K562 (cell line): ENCODE results near the gene DIS3L2. TPM values are rescaled to one million over a fixed set of nuclear protein-coding genes. Genes with fewer than 3 reads are reported as not detected.

Source experiments
- ATAC-seq: fragments of 200-7000 bp; cut with Tn5 transposase; 3 replicates; pipeline ENCODE4 v1.9.1; 2020; ENCODE audit warnings: moderate library complexity
- BruUV-seq: library from RNA; stranded (reverse); fragments of 400-500 nt; replicated peaks from 2 replicates; lab custom pipeline; 2021; lab: Mats Ljungman, UMichigan
- CTCF ChIA-PET: fragments of 300-600 bp; formaldehyde crosslinking; extraction: SDS; loops from one replicate; lab custom pipeline; 2021; ENCODE audit warnings: low intra/inter-chr PET ratio; lab: Yijun Ruan, JAX
- POLR2A ChIA-PET: fragments of 300-600, 350-650 bp; sonication (Branson Sonifier 250); formaldehyde crosslinking; extraction: SDS; loops from one replicate; lab custom pipeline; 2021; ENCODE audit warnings: antibody characterized with exemption, inconsistent platforms; lab: Yijun Ruan, JAX
- DNase-seq, 4 experiments: peaks; one replicate each; pipeline versions ENCODE4 v3.0.0 to v3.0.0-alpha.2; 2011 to 2018; ENCODE audit warnings: low spot score in 3 of 4, mixed read lengths in 3 of 4; ENCODE audit errors: extremely low read depth in 1 of 4
- FAIRE-seq: peaks from 2 replicates; lab custom pipeline; 2011; peaks lifted over from hg19 to GRCh38; lab: Jason Lieb, UNC
- H2AFZ ChIP-seq: 2 replicates; pipeline ENCODE4 v1.6.0; 2011; ENCODE audit warnings: low read depth, low read length, control low read depth, inconsistent platforms
- H3K27ac ChIP-seq: fragments of 200-600 bp; 3 replicates; pipeline ENCODE4 v1.8.0; 2011; ENCODE audit warnings: low read depth, mild to moderate bottlenecking, control low read depth, inconsistent platforms, low read length, moderate library complexity, mixed read lengths; ENCODE audit errors: extremely low read depth
- H3K27me3 ChIP-seq, 2 experiments: fragments of 300-600 bp in 1 of 2; 2 replicates in 1 of 2; 3 replicates in 1 of 2; pipeline versions ENCODE4 v1.6.0 to v1.8.0; 2011; ENCODE audit warnings: inconsistent platforms in 2 of 2, low read length in 2 of 2, mild to moderate bottlenecking in 1 of 2, mixed read lengths in 1 of 2, moderate library complexity in 1 of 2; ENCODE audit not compliant: control insufficient read depth in 2 of 2, insufficient read depth in 2 of 2
- H3K36me3 ChIP-seq: fragments of 300-600 bp; 3 replicates; pipeline ENCODE4 v1.8.0; 2011; ENCODE audit warnings: mild to moderate bottlenecking, low read length, inconsistent platforms; ENCODE audit not compliant: control insufficient read depth, insufficient read depth
- H3K4me1 ChIP-seq, 2 experiments: fragments of 200-600 bp in 1 of 2; replicated peaks in 1 of 2; 2 replicates in 1 of 2; 3 replicates in 1 of 2; pipeline versions ENCODE4 v1.5.1 to v1.8.0; 2011; ENCODE audit warnings: inconsistent platforms in 2 of 2, low read length in 2 of 2, mild to moderate bottlenecking in 1 of 2, mixed read lengths in 1 of 2, moderate library complexity in 1 of 2; ENCODE audit not compliant: control insufficient read depth in 2 of 2, insufficient read depth in 2 of 2
- H3K4me2 ChIP-seq: 2 replicates; pipeline ENCODE4 v1.6.1; 2011; ENCODE audit warnings: low read length, control low read depth, inconsistent platforms, mixed read lengths; ENCODE audit not compliant: insufficient read depth
- H3K4me3 ChIP-seq: fragments of 200-600 bp; sonication (generic), shearing (Covaris generic); 2 replicates; pipeline ENCODE4 v1.5.1; 2016; ENCODE audit warnings: control low read depth, inconsistent platforms
- H3K79me2 ChIP-seq: fragments of 200-600 bp; 3 replicates; pipeline ENCODE4 v1.8.0; 2011; ENCODE audit warnings: low read length, inconsistent platforms; ENCODE audit not compliant: control insufficient read depth, insufficient read depth
- H3K9ac ChIP-seq, 2 experiments: 2 replicates each; pipeline versions ENCODE4 v1.6.0 to v1.6.1; 2011; ENCODE audit warnings: low read depth in 2 of 2, low read length in 2 of 2, control low read depth in 1 of 2, inconsistent platforms in 1 of 2, mild to moderate bottlenecking in 1 of 2, mixed read lengths in 1 of 2; ENCODE audit not compliant: insufficient read depth in 1 of 2
- H3K9me1 ChIP-seq: one replicate; pipeline ENCODE4 v1.6.0; 2011; ENCODE audit warnings: inconsistent platforms, mild to moderate bottlenecking, low read length, moderate library complexity; ENCODE audit not compliant: control insufficient read depth, insufficient read depth
- H3K9me3 ChIP-seq: replicated peaks from 2 replicates; pipeline ENCODE4 v1.5.1; 2011; ENCODE audit warnings: low read depth, low read length, inconsistent platforms; ENCODE audit not compliant: control insufficient read depth, insufficient read depth
- H4K20me1 ChIP-seq: replicated peaks from 2 replicates; pipeline ENCODE4 v1.6.1; 2011; ENCODE audit warnings: low read length, inconsistent platforms, mixed read lengths; ENCODE audit not compliant: control insufficient read depth, insufficient read depth
- ETV6 ChIP-seq, 3 experiments: fragments of 150-350 bp in 1 of 3; sonication (generic) in 1 of 3; formaldehyde crosslinking in 1 of 3; IDR thresholded peaks; 2 replicates each; pipeline versions ENCODE4 v1.6.1 to v1.8.0; 2014 to 2022; ENCODE audit warnings: borderline replicate concordance in 2 of 3, low read depth in 2 of 3, antibody characterized with exemption in 1 of 3, low read length in 1 of 3, mild to moderate bottlenecking in 1 of 3, missing genetic modification reagents in 1 of 3
- ILF3 ChIP-seq: fragments of 450-650 bp; IDR thresholded peaks from 2 replicates; pipeline ENCODE4 v1.6.1; 2018; ENCODE audit warnings: antibody characterized with exemption, mild to moderate bottlenecking, moderate library complexity, borderline replicate concordance
- MEF2A ChIP-seq: IDR thresholded peaks from 2 replicates; pipeline ENCODE4 v1.6.1; 2011; ENCODE audit warnings: low read depth, mild to moderate bottlenecking, low read length, moderate library complexity; ENCODE audit not compliant: control insufficient read depth
- MEIS2 ChIP-seq: fragments of 450-650 bp; IDR thresholded peaks from 2 replicates; pipeline ENCODE4 v1.6.1; 2014; ENCODE audit warnings: mild to moderate bottlenecking; ENCODE audit not compliant: partially characterized antibody
- NR3C1 ChIP-seq: sonication (generic); formaldehyde crosslinking; IDR thresholded peaks from 2 replicates; pipeline ENCODE4 v1.8.1; 2022; ENCODE audit warnings: missing genetic modification reagents
- WGBS: fragments of 100-300 bp; shearing (Covaris generic); methylation state at CpG from one replicate; pipeline ENCODE4 v1.1.6; 2016; ENCODE audit warnings: low coverage, mixed read lengths; ENCODE audit not compliant: insufficient coverage; ENCODE audit errors: missing lambda C conversion rate; 5-methylcytosine and 5-hydroxymethylcytosine counted together
- in situ Hi-C: fragments of 300-500 bp; cut with MboI; formaldehyde crosslinking; loops from 4 replicates; pipeline ENCODE4 v1.15.0; 2018; ENCODE audit warnings: inconsistent platforms, mixed read lengths
- intact Hi-C: fragments of 100-400 bp; cut with micrococcal nuclease; formaldehyde crosslinking; loops from 2 replicates; pipeline ENCODE4 v1.14.2; 2022
- polyA plus RNA-seq, 8 experiments: library from polyadenylated mRNA; depleted of rRNA in 4 of 8; stranded (reverse) in 5 of 8; unstranded in 3 of 8; fragments of >200 nt; fragmentation: Nextera tagmentation in 2 of 8; fragmentation: Illumina TruSeq in 1 of 8; extraction: Ambion mirVana in 2 of 8; extraction: Trizol in 1 of 8; gene quantifications; 2 replicates each; pipeline versions ENCODE4 v1.2.1 to v1.2.3, GENCODE V29; 2011 to 2014; ENCODE audit warnings: inconsistent platforms in 1 of 8, missing spikeins in 1 of 8
- total RNA-seq, 7 experiments: library from RNA; depleted of rRNA in 6 of 7; stranded (reverse); fragments of >200 nt in 6 of 7; fragmentation: Illumina TruSeq in 2 of 7; extraction: Trizol in 2 of 7; gene quantifications; 2 replicates each; pipeline versions ENCODE4 v1.2.1 to v1.2.3, GENCODE V29; 2011 to 2021; ENCODE audit warnings: low replicate concordance in 1 of 7
- TF ChIP-seq, protein P1 (sequence below): fragments of 450-650 bp; IDR thresholded peaks from 2 replicates; pipeline ENCODE4 v1.6.1; 2018; ENCODE audit warnings: mild to moderate bottlenecking, low read depth; ENCODE audit not compliant: partially characterized antibody
- TF ChIP-seq, protein P2 (sequence below): fragments of 250-450 bp; sonication (Bioruptor Pico); IDR thresholded peaks from 2 replicates; pipeline ENCODE4 v1.8.0; 2022; ENCODE audit warnings: inconsistent platforms, mild to moderate bottlenecking, moderate library complexity, borderline replicate concordance

DIS3L2 gene
- total and polyA plus RNA-seq, 9 of the 15 experiments (the other 6 are each of a cell fraction or from before 2014, with no cell fraction given) = 1.5 to 19.2 (median 11.2) TPM

DNA sequence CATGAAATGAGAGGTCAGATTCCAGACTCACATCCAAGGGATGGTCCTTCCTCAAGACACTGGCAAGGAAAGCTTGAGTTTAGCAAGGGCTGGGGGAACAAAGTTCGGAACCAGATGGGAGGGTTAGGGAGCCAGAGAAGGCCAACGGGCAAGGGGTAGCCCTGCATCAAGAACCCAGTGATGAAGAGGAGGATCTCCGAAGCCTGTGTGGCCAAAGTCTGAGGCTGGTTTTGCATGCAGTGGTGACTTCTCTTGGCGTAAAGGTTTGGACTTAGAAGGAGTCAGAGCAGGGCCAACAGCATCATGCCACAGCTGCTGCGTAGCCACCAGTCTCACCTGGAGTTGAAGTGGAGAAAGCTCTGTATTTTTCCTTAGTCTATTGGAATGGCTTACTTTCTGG lies 293.5 kb downstream of the DIS3L2 start:
- FAIRE-seq (no peak), ATAC-seq (no peak), DNase-seq (no peak)
- H4K20me1 ChIP-seq = no peaks in the 10 kb centered on the region
- H2AFZ ChIP-seq = no peak overlapping the region
- H3K36me3 ChIP-seq = no peaks in the 10 kb centered on the region
- H3K27ac ChIP-seq = no peak overlapping the region
- no peak overlapping the region for H3K4me3 ChIP-seq
- H3K9me3 ChIP-seq = no peaks in the 10 kb centered on the region
- H3K27me3 ChIP-seq = no peaks in the 10 kb centered on the region
- intact Hi-C loops = no loop called here
- in situ Hi-C loops = no loop called here
- POLR2A ChIA-PET = interaction anchor here (1.6 kb wide), 1 partner anchor 30 kb away, joined by 4 read pairs; no protein-coding TSS in a partner anchor
- no peak for TF ChIP-seq ILF3
- TF ChIP-seq MEF2A = no peak
- no peak for TF ChIP-seq MEIS2
- TF ChIP-seq NR3C1 (CRISPR knock-in tag) = no peak
- TF ChIP-seq, protein P1, sequence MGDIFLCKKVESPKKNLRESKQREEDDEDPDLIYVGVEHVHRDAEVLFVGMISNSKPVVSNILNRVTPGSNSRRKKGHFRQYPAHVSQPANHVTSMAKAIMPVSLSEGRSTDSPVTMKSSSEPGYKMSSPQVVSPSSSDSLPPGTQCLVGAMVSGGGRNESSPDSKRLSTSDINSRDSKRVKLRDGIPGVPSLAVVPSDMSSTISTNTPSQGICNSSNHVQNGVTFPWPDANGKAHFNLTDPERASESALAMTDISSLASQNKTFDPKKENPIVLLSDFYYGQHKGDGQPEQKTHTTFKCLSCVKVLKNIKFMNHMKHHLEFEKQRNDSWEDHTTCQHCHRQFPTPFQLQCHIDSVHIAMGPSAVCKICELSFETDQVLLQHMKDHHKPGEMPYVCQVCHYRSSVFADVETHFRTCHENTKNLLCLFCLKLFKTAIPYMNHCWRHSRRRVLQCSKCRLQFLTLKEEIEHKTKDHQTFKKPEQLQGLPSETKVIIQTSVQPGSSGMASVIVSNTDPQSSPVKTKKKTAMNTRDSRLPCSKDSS = no peak
- no peak for TF ChIP-seq ETV6 (IDR thresholded peaks at IDR 0.05; ENCODE audit: borderline replicate concordance in 1 of 2, low read depth in 2 of 2, low read length in 1 of 2)
- no peak for TF ChIP-seq ETV6 (CRISPR knock-in tag; IDR thresholded peaks at IDR 0.05; ENCODE audit: borderline replicate concordance)
- TF ChIP-seq, protein P2, sequence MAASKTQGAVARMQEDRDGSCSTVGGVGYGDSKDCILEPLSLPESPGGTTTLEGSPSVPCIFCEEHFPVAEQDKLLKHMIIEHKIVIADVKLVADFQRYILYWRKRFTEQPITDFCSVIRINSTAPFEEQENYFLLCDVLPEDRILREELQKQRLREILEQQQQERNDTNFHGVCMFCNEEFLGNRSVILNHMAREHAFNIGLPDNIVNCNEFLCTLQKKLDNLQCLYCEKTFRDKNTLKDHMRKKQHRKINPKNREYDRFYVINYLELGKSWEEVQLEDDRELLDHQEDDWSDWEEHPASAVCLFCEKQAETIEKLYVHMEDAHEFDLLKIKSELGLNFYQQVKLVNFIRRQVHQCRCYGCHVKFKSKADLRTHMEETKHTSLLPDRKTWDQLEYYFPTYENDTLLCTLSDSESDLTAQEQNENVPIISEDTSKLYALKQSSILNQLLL (CRISPR knock-in tag) = no peak
- no peak overlapping the region for H3K4me2 ChIP-seq
- no TSS peak for BruUV-seq
- H3K9ac ChIP-seq = no peak overlapping the region
- H3K79me2 ChIP-seq = no peaks in the 10 kb centered on the region
- no peaks in the 10 kb centered on the region for H3K9me1 ChIP-seq
- 78% methylated on average over 5 of the region's 5 CpGs for WGBS
- CTCF ChIA-PET = no interaction called here
- H3K4me1 ChIP-seq = no peaks in the 10 kb centered on the region
